ENCODE results near the gene SLX4IP.

The SLX4IP gene

DNA sequence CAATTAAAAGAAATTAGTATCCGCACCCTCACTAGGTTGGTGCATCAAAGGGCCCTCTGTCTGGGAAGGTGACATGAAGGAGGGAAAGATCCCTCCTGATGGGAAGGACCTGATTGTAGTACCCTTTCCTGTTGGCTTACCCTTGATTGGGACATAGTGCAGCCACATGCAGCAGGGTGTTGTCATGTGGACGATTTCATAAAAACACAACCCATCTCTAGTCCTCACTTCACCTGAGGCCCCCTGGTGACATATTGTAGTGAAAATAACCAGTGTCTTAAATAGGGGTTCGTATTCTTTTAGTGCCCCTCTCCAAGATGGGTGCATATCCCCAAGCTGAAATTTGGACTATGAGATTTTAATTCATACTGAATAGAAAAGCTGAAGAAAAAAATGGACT lies 97.3 kb downstream of the SLX4IP start:
- no peak for DNase-seq (ENCODE audit: low read depth, low spot score)
- H3K4me3 ChIP-seq (ENCODE audit: low read length), result no peak overlapping the region

- no peak for DNase-seq (ENCODE audit: low read depth, low spot score)
- H3K4me3 ChIP-seq (ENCODE audit: low read length), result no peak overlapping the region
Measured at GRCh38 chr20:10536531-10536930, 101.4 kb downstream of the SLX4IP start.

- H3K4me3 ChIP-seq (ENCODE audit: low read length), result no peak overlapping the region
- no peak for DNase-seq (ENCODE audit: low read depth, low spot score)
Measured at GRCh38 chr20:10537850-10538480, 102.9 kb downstream of the SLX4IP start.

DNA sequence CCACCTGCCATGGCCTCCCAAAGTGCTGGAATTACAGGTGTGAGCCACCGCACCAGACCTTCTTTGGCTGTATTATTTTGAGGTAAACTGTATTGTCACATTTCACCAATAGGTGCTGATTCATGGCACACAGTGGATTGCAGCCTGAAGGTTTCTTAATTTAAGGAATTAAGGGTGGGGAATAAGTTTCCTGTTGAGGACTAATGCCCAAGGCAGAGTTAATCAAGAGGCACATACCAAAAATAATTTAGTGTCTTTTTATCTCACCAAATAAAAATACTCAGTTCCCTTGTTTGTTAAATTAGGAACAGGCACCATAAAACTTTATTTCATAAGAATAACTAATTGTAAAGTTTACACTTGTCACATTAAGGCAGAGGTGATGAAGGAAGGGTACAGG lies 103.7 kb downstream of the SLX4IP start:
- no peak overlapping the region for H3K4me3 ChIP-seq (ENCODE audit: low read length)
- no peak for DNase-seq (ENCODE audit: low read depth, low spot score)

DNA sequence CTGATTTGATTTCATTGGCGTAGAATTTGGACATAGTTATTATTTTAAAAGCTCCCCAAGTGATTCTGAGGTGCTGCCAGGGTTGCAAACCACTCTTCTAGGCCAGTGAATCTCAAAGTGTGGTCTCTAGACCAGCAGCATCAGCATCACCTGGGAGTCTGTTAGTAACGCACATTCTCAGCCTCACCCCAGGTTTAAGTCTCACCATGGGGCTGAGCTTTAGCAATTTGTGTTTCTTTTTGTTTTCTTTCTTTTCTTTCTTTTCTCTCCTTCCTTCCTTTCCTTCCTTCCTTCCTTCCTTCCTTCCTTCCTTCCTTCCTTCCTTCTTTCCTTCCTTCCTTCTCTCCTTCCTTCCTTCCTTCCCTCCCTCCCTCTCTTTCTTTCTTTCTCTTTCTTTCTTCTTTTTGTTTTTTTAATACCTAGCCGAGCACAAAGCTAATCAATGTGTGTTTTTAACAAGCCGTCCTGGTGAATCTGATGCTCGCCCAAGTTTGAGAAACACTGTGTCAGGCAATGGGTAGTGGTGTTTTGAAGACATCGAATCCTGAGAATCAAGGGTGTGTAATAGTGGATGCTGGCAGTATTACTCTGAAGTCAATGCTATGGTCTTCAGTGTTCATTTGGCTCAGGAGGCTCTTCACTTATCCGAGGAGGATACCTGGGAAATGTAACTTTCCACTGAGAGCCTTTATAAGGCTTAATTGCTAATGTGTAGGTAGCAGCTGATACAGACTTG lies 104.9 kb downstream of the SLX4IP start:
- no peak overlapping the region for H3K4me3 ChIP-seq (ENCODE audit: low read length)
- DNase-seq (ENCODE audit: low read depth, low spot score), result no peak

GRCh38 chr20:10540636-10541493 lies 105.8 kb downstream of the SLX4IP start:
- no peak overlapping the region for H3K4me3 ChIP-seq (ENCODE audit: low read length)
- no peak for DNase-seq (ENCODE audit: low read depth, low spot score)

GRCh38 chr20:10541668-10542411 lies 106.7 kb downstream of the SLX4IP start:
- no peak for DNase-seq (ENCODE audit: low read depth, low spot score)
- H3K4me3 ChIP-seq (ENCODE audit: low read length), result no peak overlapping the region

DNA sequence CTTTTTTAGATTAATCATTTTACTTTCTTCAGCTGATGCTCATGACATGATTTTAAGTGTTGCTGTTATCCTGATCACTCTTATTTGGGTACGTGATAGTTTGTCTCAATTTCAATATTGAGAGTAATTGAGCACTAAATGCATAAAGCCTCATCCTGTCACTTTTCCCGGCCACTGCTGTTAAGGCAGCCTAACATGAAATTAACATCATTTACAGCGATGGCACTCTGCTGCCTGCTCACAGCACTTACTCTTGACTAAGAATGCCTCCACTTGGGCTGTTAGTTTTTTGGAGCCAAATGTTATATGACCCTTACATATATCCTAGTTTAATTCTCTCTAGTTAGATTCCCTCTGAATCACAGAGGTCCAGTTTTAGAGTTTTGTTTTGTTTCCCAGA lies 107.3 kb downstream of the SLX4IP start:
- H3K4me3 ChIP-seq (ENCODE audit: low read length), result no peak overlapping the region
- DNase-seq (ENCODE audit: low read depth, low spot score), result no peak

- H3K4me3 ChIP-seq (ENCODE audit: low read length), result no peak overlapping the region
- DNase-seq (ENCODE audit: low read depth, low spot score), result no peak
Measured at GRCh38 chr20:10543480-10543879, 108.4 kb downstream of the SLX4IP start.

DNA sequence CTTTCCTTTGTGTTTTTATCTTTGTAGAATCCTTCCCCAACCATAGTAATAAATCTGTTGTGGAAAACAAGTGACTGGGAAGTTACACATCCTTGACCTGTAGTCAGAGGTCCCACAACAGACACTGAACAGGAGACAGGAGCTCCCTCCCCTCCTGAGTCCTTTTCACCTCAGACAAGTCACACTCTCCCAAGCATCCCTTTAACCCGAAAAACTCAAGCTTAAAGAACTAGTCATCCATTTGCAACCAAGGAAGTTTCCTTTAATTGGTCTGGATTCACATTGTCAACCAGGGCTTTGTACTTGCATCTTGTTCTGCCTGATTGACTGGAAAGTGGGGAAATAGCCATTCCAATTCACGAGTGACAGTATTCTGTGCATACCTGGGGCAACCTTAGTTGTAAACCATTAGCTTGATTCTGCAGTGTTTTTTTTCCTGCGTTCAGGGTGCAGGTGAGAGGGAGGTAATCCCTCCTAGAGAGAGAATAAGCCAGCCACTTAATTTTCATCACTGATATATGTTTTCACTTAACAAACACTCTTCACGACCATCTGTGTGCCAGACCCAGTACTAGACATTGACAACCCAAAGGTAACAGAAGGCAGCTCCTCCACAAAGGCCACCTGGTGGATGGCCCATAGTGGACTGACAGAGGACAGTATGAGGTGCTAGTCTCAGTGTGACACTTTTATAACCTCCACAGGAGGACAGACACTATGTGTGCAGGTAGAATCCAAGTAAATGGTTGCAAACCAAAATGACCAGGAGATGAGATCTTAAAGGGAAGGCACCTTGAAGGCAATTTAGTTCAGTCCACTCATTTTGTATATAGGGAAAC lies 112.4 kb downstream of the SLX4IP start:
- no peak for DNase-seq (ENCODE audit: low read depth, low spot score)

DNA sequence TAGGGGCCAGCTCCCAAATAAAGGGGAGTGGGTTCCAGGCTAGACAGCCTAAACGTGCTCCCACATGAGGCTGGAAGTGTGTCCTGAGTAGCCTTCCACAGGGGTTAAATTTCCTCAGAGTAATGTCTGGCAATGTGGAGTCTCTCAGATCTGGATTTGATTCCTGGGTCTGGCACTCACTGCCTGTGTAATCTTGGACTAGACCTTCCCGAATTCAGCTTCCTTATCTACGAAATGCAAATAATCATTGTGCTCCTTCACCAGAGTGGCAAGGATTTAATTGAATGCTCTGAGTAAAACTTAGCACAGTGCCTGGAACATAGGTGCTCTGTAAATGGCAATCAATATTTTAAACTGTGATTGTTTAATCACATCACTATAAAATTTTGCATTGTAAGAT lies 114.4 kb downstream of the SLX4IP start:
- DNase-seq (ENCODE audit: low read depth, low spot score), result no peak
- no peak overlapping the region for H3K4me3 ChIP-seq (ENCODE audit: low read length)

More for the DNA sequence above, 112.4 kb downstream of the SLX4IP start:
- no peak overlapping the region for H3K4me3 ChIP-seq (ENCODE audit: low read length)

DNA sequence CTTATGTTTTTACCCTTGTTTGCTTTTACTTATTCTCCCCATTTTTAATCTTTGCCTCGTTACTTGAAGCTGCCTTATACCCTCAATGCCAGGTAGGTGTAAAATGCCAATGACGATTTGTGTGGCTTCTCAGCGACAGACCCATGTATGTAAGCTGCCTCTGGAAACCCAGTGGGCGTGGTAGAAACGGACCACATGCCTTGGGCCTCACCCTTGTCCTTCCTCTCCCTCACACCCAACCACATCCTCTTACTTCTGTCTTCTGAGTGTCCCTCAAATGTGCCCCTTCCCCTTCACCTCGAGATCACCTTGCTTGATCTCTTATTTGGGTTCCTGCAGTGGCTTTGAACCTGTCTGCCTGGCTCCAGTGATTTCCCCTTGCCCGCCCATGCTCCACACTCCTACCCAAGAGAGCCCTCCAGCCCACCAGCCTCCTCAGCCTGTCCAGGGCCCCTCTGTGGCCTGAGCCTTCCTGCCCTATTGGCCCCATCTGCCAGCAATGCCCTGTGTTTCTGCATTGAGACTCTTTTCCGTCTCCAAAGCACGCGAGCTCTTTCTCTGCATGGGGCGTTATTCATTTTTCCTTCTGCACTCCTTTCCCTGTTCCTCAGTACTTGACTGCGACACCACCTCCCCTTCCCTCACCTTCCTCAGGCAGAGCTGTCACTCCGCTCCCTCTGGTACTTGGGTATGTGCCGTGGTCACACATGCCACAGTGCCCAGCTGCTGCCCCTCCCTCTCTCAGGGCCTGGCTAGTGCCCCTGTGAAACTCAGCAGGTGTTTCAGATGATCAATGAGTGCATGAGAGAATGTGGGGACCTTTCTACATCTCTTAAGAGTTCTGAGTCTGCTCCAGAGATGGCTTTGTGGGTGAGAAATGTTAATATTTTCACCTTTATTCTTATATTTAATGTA lies 115.4 kb downstream of the SLX4IP start:
- H3K4me3 ChIP-seq (ENCODE audit: low read length), result no peak overlapping the region
- DNase-seq (ENCODE audit: low read depth, low spot score), result no peak

DNA sequence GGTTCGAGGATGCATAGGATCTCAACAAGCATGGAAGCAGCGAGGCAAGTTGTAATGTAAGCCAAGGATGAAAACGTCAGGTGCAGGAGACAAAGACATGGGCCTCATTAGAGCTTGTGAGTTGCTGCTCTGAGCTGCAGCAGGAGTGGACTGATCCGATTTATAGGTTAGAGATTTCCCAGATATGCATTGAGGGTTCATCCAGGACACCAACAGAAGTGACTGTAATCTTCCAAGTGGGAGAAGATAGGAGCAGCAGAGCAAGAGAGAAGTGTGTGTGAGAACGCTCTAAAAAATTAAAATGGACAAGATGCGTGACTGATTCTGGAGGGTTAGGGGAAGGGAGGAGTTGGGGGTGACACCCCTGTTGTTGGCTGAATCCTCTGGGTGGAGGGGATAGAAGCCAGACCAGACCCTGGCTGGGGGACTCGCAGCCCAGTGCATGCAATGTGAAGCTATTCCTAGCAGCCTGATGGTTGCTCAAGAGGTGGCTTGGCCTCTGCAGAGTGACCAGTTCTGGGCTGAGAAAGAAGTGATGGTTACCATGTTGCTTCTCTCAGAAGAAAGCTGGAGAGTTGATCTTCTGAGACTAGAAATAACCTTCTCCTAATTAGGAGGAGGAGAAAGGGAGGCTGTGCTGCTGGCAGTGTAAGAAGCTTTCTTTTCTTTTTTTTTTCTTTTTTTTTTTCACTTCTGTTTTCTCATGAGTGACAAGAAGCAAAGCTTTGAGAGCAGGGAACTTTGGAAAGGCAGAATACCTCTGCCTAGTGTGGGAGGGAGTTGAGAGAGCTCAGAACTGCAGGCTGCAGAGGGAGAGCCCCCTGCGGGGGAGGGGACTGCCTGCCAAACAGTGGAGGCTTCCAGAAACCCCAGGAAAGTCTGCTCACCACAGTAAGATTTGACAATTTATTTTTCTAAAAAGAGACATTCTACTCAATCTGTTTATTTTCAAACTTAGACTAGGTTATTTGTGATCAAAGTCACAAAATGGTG lies 116.9 kb downstream of the SLX4IP start:
- no peak overlapping the region for H3K4me3 ChIP-seq (ENCODE audit: low read length)
- DNase-seq (ENCODE audit: low read depth, low spot score), result no peak

DNA sequence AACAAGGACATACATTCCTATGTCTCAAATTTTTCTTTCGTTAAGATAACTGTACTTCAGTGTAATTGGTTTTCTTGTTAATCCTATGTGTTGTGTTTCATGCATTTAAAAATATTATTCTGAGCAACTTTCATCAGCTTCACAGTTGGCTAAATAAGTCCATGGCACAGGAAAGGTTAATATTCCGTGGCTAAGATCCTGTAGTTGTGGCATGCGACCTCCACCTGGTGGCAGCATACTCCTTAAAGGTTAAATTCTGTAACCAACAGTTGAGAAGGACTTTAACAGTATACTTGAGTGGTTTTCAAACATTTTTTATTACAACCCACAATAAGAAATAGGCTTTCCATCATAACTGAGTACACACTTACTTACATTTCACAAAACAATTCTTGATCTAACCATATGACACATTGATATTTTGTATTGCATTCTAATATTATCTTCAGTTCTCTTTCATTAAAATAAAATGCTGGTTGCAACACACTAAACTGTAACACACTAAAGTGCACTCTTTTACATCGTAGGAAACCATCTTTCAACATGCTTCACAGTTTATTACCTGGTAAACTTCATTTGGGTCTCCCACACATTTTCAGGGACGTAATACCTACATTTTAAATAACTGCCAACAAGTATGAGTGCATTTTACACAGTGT lies 118.3 kb downstream of the SLX4IP start:
- H3K4me3 ChIP-seq (ENCODE audit: low read length), result no peak overlapping the region
- peak; percentile 55 for DNase-seq (ENCODE audit: low read depth, low spot score)

DNA sequence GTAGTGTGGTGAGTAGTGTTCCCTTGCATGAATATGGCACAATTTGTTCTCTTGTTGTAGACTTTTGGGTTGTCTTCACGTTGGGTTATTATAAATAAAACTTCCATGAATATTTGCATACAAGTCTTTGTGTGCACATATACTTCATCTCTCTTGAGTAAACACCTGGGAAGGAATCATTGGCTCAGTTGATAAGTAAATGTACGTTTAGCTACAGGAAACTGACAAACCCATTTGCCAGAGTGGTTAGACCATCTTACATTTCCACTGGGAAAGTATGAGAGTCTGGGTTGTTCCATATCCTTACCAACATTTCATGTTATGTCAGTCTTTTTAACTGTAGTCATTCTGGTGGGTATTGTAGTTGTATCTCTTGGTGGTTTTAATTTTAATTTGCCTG lies 119.2 kb downstream of the SLX4IP start:
- no peak overlapping the region for H3K4me3 ChIP-seq (ENCODE audit: low read length)
- no peak for DNase-seq (ENCODE audit: low read depth, low spot score)

GRCh38 chr20:10555393-10555792 lies 120.3 kb downstream of the SLX4IP start:
- no peak overlapping the region for H3K4me3 ChIP-seq (ENCODE audit: low read length)
- DNase-seq (ENCODE audit: low read depth, low spot score), result no peak

All from Jurkat, Clone E6-1 (cell line).